Liver (tissue), 9 donors: ENCODE results near the gene ANP32A. TPM values are rescaled to one million over a fixed set of nuclear protein-coding genes. Genes with fewer than 3 reads are reported as not detected.

Experiments
- DNase-seq: peaks from one replicate; pipeline ENCODE4 v3.0.0-alpha.2; 2017; ENCODE audit warnings: low spot score
- H3K27ac ChIP-seq, 2 donors: one replicate each; pipeline ENCODE4 v1.7.0; 2013; ENCODE audit warnings: inconsistent platforms in 2 of 2, low read length in 2 of 2, control low read depth in 1 of 2, low read depth in 1 of 2, mild to moderate bottlenecking in 1 of 2
- H3K27me3 ChIP-seq, 4 donors: one replicate each; pipeline versions ENCODE4 v1.6.1 to v1.7.0; 2013; ENCODE audit warnings: low read length in 3 of 4, inconsistent platforms in 1 of 4, mild to moderate bottlenecking in 1 of 4, moderate library complexity in 1 of 4; ENCODE audit not compliant: control insufficient read depth in 4 of 4, insufficient read depth in 4 of 4
- H3K36me3 ChIP-seq, 4 donors: one replicate each; pipeline versions ENCODE4 v1.6.1 to v1.7.0; 2013; ENCODE audit warnings: low read length in 3 of 4, mild to moderate bottlenecking in 3 of 4, low read depth in 1 of 4, moderate library complexity in 1 of 4; ENCODE audit not compliant: control insufficient read depth in 4 of 4, insufficient read depth in 3 of 4
- H3K4me1 ChIP-seq, 4 donors: one replicate each; pipeline versions ENCODE4 v1.6.1 to v1.7.0; 2013; ENCODE audit warnings: low read length in 3 of 4, mild to moderate bottlenecking in 3 of 4, moderate library complexity in 1 of 4; ENCODE audit not compliant: control insufficient read depth in 4 of 4, insufficient read depth in 4 of 4
- H3K4me3 ChIP-seq, 3 donors: one replicate each; pipeline versions ENCODE4 v1.6.1 to v1.7.0; 2013; ENCODE audit warnings: low read length in 3 of 3, control low read depth in 1 of 3, low read depth in 1 of 3, mild to moderate bottlenecking in 1 of 3
- H3K9ac ChIP-seq, 2 donors: one replicate each; pipeline ENCODE4 v1.7.0; 2013; ENCODE audit warnings: low read length in 2 of 2, mild to moderate bottlenecking in 2 of 2, moderate library complexity in 2 of 2, control low read depth in 1 of 2, low read depth in 1 of 2
- H3K9me3 ChIP-seq, 4 donors: one replicate each; pipeline versions ENCODE4 v1.6.1 to v1.7.0; 2013; ENCODE audit warnings: low read length in 3 of 4; ENCODE audit not compliant: control insufficient read depth in 4 of 4
- ATF3 ChIP-seq: IDR thresholded peaks from 2 replicates; pipeline ENCODE4 v1.6.1; 2016; ENCODE audit warnings: antibody characterized with exemption
- CTCF ChIP-seq: fragments of 150-350 bp; IDR thresholded peaks from 2 replicates; pipeline ENCODE4 v1.5.1; 2017; ENCODE audit warnings: improper control_type of control experiment, low read depth, low read length; ENCODE audit not compliant: missing input control
- EGR1 ChIP-seq, 2 donors: IDR thresholded peaks; 2 replicates each; pipeline ENCODE4 v1.6.1; 2016 to 2018; ENCODE audit warnings: antibody characterized with exemption in 2 of 2, low read depth in 2 of 2
- FOXA1 ChIP-seq: IDR thresholded peaks from 2 replicates; pipeline ENCODE4 v1.6.1; 2016; ENCODE audit warnings: antibody characterized with exemption
- HNF4A ChIP-seq, 2 donors: conservative IDR thresholded peaks; 2 replicates each; pipeline ENCODE4 v1.6.1; 2016; ENCODE audit warnings: antibody characterized with exemption in 2 of 2, mild to moderate bottlenecking in 2 of 2
- HNF4G ChIP-seq: IDR thresholded peaks from 2 replicates; pipeline ENCODE4 v1.6.1; 2016; ENCODE audit warnings: antibody characterized with exemption
- JUND ChIP-seq, 2 donors: IDR thresholded peaks; 2 replicates each; pipeline ENCODE4 v1.6.1; 2016; ENCODE audit warnings: antibody characterized with exemption in 2 of 2
- NR2F2 ChIP-seq: IDR thresholded peaks from 2 replicates; pipeline ENCODE4 v1.6.1; 2016; ENCODE audit warnings: antibody characterized with exemption
- RAD21 ChIP-seq, 2 donors: IDR thresholded peaks; 2 replicates each; pipeline ENCODE4 v1.6.1; 2016; ENCODE audit warnings: antibody characterized with exemption in 2 of 2, mild to moderate bottlenecking in 2 of 2
- REST ChIP-seq: IDR thresholded peaks from 2 replicates; pipeline ENCODE4 v1.6.1; 2016; ENCODE audit warnings: antibody characterized with exemption, mild to moderate bottlenecking
- RXRA ChIP-seq, 2 donors: IDR thresholded peaks; 2 replicates each; pipeline ENCODE4 v1.6.1; 2017 to 2018; ENCODE audit warnings: antibody characterized with exemption in 2 of 2, mild to moderate bottlenecking in 1 of 2
- SP1 ChIP-seq: IDR thresholded peaks from 2 replicates; pipeline ENCODE4 v1.6.1; 2018; ENCODE audit warnings: antibody characterized with exemption, mild to moderate bottlenecking
- TAF1 ChIP-seq: conservative IDR thresholded peaks from 2 replicates; pipeline ENCODE4 v1.6.1; 2016; ENCODE audit warnings: antibody characterized with exemption, mild to moderate bottlenecking
- YY1 ChIP-seq: IDR thresholded peaks from 2 replicates; pipeline ENCODE4 v1.6.1; 2016; ENCODE audit warnings: antibody characterized with exemption, mild to moderate bottlenecking
- ZBTB33 ChIP-seq: IDR thresholded peaks from 2 replicates; pipeline ENCODE4 v1.6.1; 2016; ENCODE audit warnings: antibody characterized with exemption
- WGBS: extraction: QIAGEN DNeasy Blood & Tissue Kit; methylation state at CpG from one replicate; pipeline ENCODE4 v1.1.7; 2013; 5-methylcytosine and 5-hydroxymethylcytosine counted together
- polyA plus RNA-seq, 2 donors: library from polyadenylated mRNA; stranded (reverse) in 1 of 2; unstranded in 1 of 2; fragments of 200-250 nt in 1 of 2; fragments of >200 nt in 1 of 2; fragmentation: Nextera tagmentation in 1 of 2; extraction: Ambion mirVana in 1 of 2; gene quantifications; one replicate each; pipeline versions ENCODE4 v1.2.1 to v1.2.3, GENCODE V29; 2013 to 2015
- total RNA-seq, 2 donors: library from RNA; depleted of rRNA; stranded (reverse); fragments of >200 nt; gene quantifications; one replicate each; pipeline ENCODE4 v1.2.3, GENCODE V29; 2014
- donor health status: healthy.
- donor health status: healthy.
- donor health status: healthy.
- donor health status: healthy.
- donor health status: healthy.

The ANP32A gene
- total and polyA plus RNA-seq, 4 donors, result 30.5 to 60.4 (median 39.4) TPM

GRCh38 chr15:68819495-68820294, 1.0 kb downstream of the ANP32A start:
- H3K36me3 ChIP-seq, result no peaks in the 10 kb centered on the region
- H3K9ac ChIP-seq, result peak overlapping the region; percentile 95 to 97
- TF ChIP-seq YY1, result peak; percentile 83
- TF ChIP-seq CTCF, result peak; percentile 7
- no peak for TF ChIP-seq ZBTB33
- peak; percentile 62 for DNase-seq
- H3K4me1 ChIP-seq, result peaks cover 6 to 24% (median 19%) of the 10 kb centered on the region in 4 donors
- WGBS, result under 1% methylated on average over 48 of the region's 48 CpGs
- H3K4me3 ChIP-seq, result peak overlapping the region; percentile 87 to 94 (median 92)
- peak overlapping the region; percentile 98 to 99 for H3K27ac ChIP-seq
- no peaks in the 10 kb centered on the region for H3K27me3 ChIP-seq
- H3K9me3 ChIP-seq, result no peaks in the 10 kb centered on the region

DNA sequence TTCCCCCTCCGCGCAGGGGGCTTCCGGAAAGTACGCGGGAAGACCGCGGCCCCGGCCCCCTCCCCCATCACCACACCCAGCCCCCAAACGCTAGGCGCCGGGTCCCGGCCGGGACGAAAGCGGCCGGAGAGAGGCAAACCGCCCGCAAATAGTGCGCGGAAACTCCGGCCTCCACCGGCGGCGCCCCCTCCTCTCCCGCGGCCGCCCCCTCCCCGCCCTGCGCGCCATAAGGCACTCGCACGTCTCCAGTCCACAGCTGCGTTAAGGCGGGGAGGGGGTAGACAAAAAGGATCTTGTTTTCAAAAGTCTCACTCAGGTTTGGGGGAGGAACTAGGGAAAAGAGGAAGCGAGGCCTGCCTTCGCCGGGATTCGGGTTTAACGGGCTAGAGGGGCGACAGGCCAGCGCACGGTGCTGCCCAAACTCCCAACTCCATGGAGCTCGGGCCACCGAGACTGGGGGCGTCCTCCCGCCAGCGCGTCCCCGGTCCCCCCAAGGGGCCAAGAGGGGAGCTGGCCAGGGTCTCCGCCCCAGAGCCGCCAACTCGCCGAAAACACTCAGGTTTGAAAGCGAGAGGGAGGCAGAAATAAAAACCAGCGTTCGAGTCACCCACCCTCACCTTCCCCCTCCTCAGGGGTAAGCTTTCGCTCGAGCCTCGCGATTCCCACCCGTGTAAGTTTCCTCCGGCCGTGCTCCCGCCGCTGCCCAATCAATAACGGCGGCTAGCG, 1.8 kb downstream of the ANP32A start:
- TF ChIP-seq SP1 (peak; percentile 7), JUND (IDR thresholded peaks at IDR 0.05) (no peak), ATF3 (no peak), EGR1 (IDR thresholded peaks at IDR 0.05; ENCODE audit: low read depth in 2 of 2) (no peak)
- no peaks in the 10 kb centered on the region for H3K36me3 ChIP-seq
- peak overlapping the region; percentile 95 to 97 for H3K9ac ChIP-seq
- H3K27me3 ChIP-seq, result no peaks in the 10 kb centered on the region
- peaks cover 10 to 24% (median 19%) of the 10 kb centered on the region in 4 donors for H3K4me1 ChIP-seq
- DNase-seq, result peak; percentile 52
- peak overlapping the region; percentile 87 to 94 (median 92) for H3K4me3 ChIP-seq
- H3K27ac ChIP-seq, result peak overlapping the region; percentile 98 to 99
- under 1% methylated on average over 68 of the region's 68 CpGs for WGBS
- H3K9me3 ChIP-seq, result no peaks in the 10 kb centered on the region

GRCh38 chr15:68818066-68818768, 2.5 kb downstream of the ANP32A start:
- no peaks in the 10 kb centered on the region for H3K27me3 ChIP-seq
- peak; percentile 67 for DNase-seq
- H3K9ac ChIP-seq, result peak overlapping the region; percentile 55 to 85
- no peaks in the 10 kb centered on the region for H3K36me3 ChIP-seq
- H3K27ac ChIP-seq, result peak overlapping the region; percentile 98 to 99
- H3K4me1 ChIP-seq, result peaks cover 10 to 24% (median 19%) of the 10 kb centered on the region in 4 donors
- H3K4me3 ChIP-seq, result peak overlapping the region; percentile 50 to 94 (median 87)
- WGBS, result under 1% methylated on average over 75 of the region's 75 CpGs
- no peaks in the 10 kb centered on the region for H3K9me3 ChIP-seq
- no peak for TF ChIP-seq NR2F2
- TF ChIP-seq HNF4A (conservative IDR thresholded peaks at IDR 0.05), result no peak
- no peak for TF ChIP-seq ZBTB33
- TF ChIP-seq EGR1 (IDR thresholded peaks at IDR 0.05; ENCODE audit: low read depth in 2 of 2), result peak in 1 of 2 donors; percentile 37
- TF ChIP-seq RXRA (IDR thresholded peaks at IDR 0.05), result no peak
- no peak for TF ChIP-seq REST
- no peak for TF ChIP-seq FOXA1
- TF ChIP-seq HNF4G, result no peak
- TF ChIP-seq JUND (IDR thresholded peaks at IDR 0.05), result no peak
- peak; percentile 32 for TF ChIP-seq TAF1
- TF ChIP-seq RAD21 (IDR thresholded peaks at IDR 0.05), result no peak
